Testis (tissue), 3 donors: ENCODE results near the gene MINK1. TPM values are rescaled to one million over a fixed set of nuclear protein-coding genes. Genes with fewer than 3 reads are reported as not detected.
"Not testable (repeated sequence)": the region's sequence is repeated elsewhere in the genome, so short reads cannot be mapped to it uniquely, and the experiment has no call there.

Source experiments
- DNase-seq: peaks from one replicate; pipeline ENCODE4 v3.0.0-alpha.2; 2019
- H3K27ac ChIP-seq, 2 donors: fragments of 200-600 bp; sonication (generic); one replicate each; pipeline ENCODE4 v1.5.1; 2019
- H3K27me3 ChIP-seq: fragments of 200-600 bp; sonication (generic); one replicate; pipeline ENCODE4 v1.5.1; 2019
- H3K36me3 ChIP-seq: fragments of 200-600 bp; sonication (generic); one replicate; pipeline ENCODE4 v1.5.1; 2017; ENCODE audit warnings: low read depth; ENCODE audit errors: missing control alignments
- H3K4me1 ChIP-seq: fragments of 200-600 bp; sonication (generic); one replicate; pipeline ENCODE4 v1.5.1; 2019
- H3K4me3 ChIP-seq, 2 donors: fragments of 200-600 bp; sonication (generic); one replicate each; pipeline ENCODE4 v1.5.1; 2017 to 2019
- H3K9me3 ChIP-seq: fragments of 200-600 bp; sonication (generic); one replicate; pipeline ENCODE4 v1.5.1; 2017
- POLR2A ChIP-seq: fragments of 450-650 bp; IDR thresholded peaks from one replicate; pipeline ENCODE4 v1.6.1; 2017; ENCODE audit warnings: antibody characterized with exemption, mild to moderate bottlenecking, moderate library complexity
- WGBS, 2 donors: methylation state at CpG; one replicate each; pipeline ENCODE4 v1.1.5; 2018; 5-methylcytosine and 5-hydroxymethylcytosine counted together
- intact Hi-C: fragments of 100-400 bp; cut with DNase I; formaldehyde crosslinking; loops from one replicate; pipeline ENCODE4 v1.15.1; 2023; ENCODE audit warnings: low total_unique reads
- polyA plus RNA-seq: library from polyadenylated mRNA; stranded (reverse); fragments of 350-450 nt; fragmentation: Illumina TruSeq; extraction: RNeasy Lipid Tissue Mini Kit (QIAGEN cat#74804); gene quantifications from one replicate; pipeline ENCODE4 v1.2.3, GENCODE V29; 2014; ENCODE audit warnings: low read depth, low replicate concordance; ENCODE audit not compliant: insufficient read depth
- total RNA-seq, 2 donors: library from RNA; depleted of rRNA; stranded (reverse); fragments of >200 nt; gene quantifications; one replicate each; pipeline ENCODE4 v1.2.3, GENCODE V29; 2016
- TF ChIP-seq, protein P1 (sequence below), 3 experiments: fragments of 450-650 bp in 2 of 3; fragments of 200-600 bp in 1 of 3; sonication (generic) in 1 of 3; IDR thresholded peaks; one replicate each; pipeline ENCODE4 v1.5.1; 2016 to 2019; ENCODE audit warnings: antibody characterized with exemption in 3 of 3, mild to moderate bottlenecking in 2 of 3, moderate library complexity in 1 of 3

Gene MINK1
- total and polyA plus RNA-seq, 3 donors from 2014 or later, result 77.4 to 142 (median 135) TPM

DNA sequence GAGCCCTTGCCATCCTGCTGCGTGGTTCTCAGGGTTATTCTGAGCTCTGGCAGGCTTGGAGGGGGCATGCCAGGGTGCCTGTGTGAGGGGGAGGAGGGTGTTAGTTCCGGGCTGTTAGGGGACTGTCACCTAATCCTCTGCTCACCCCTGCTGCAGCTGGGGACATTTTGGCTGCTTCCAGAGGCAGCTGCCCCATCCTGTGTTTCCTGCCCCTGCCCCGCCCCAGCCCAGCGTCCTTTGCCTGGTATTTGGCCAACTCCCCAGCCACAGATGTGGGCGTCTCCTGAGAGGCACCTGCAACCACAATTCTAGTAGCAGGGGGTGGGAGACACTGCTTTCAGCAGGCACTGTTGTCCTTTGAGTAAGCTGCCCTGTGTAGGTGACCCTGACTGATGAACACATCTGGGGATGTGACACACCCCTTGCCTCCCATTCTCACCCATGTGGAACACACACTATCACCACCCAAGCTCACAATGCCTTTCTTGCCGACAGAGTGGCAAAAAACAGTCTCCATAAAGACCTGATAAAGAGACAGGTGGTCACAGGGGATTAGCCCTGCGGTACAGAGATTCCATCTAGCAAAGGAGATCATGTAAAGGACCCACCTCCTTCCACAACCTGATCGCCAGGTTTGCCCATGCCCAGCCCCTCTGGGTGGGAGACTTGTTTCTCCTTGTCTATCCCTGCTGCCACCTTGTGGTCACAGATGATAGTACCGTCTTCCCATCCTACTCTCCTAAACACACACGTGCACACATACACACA is 70.1 kb downstream of the MINK1 start, which contains the start of gene CHRNE:
Gene CHRNE, minus strand, starts transcription at position 48 of the 768 bp plus-strand sequence. Its CDS starts 35 bp downstream, at position 13.
- Histone ChIP-seq H3K36me3 (no peaks in the 10 kb centered on the region), H3K27me3 (no peaks in the 10 kb centered on the region), H3K27ac (no peak within 1 kb of the TSS), H3K9me3 (no peaks in the 10 kb centered on the region), H3K4me3 (peak within 1 kb of the TSS; percentile 20 to 42), H3K4me1 (peaks cover 8% of the 10 kb centered on the region)
- DNase-seq, result peak; percentile 93
- 29 to 31% methylated on average over 10 of the region's 10 CpGs for WGBS, 2 donors
- intact Hi-C loops, result no loop called here
- TF ChIP-seq, protein P1, sequence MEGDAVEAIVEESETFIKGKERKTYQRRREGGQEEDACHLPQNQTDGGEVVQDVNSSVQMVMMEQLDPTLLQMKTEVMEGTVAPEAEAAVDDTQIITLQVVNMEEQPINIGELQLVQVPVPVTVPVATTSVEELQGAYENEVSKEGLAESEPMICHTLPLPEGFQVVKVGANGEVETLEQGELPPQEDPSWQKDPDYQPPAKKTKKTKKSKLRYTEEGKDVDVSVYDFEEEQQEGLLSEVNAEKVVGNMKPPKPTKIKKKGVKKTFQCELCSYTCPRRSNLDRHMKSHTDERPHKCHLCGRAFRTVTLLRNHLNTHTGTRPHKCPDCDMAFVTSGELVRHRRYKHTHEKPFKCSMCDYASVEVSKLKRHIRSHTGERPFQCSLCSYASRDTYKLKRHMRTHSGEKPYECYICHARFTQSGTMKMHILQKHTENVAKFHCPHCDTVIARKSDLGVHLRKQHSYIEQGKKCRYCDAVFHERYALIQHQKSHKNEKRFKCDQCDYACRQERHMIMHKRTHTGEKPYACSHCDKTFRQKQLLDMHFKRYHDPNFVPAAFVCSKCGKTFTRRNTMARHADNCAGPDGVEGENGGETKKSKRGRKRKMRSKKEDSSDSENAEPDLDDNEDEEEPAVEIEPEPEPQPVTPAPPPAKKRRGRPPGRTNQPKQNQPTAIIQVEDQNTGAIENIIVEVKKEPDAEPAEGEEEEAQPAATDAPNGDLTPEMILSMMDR (IDR thresholded peaks at IDR 0.05), result peak; percentile 57 to 82 (median 80)
- TF ChIP-seq POLR2A, result no peak

DNA sequence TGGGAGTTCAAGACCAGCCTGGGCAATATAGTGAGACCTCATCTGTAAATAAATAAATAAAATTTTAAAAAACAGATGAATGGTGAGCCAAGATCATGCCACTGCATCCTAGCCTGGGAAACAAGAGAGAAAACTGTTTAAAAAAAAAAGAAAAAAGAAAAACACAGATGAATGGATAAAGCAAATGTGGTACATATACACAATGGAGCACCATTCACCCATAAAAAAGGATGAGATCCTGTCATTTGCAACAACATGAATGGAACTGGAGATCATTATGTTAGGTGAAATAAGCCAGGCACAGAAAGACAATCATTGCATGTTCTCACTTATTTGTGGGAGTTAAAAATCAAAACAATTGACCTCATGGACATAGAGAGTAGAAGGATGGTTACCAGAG is 73.5 kb downstream of the MINK1 start:
- intact Hi-C loops, H3K27ac ChIP-seq, H3K27me3 ChIP-seq, DNase-seq, H3K9me3 ChIP-seq, H3K36me3 ChIP-seq, H3K4me3 ChIP-seq: not testable (repeated sequence)
- H3K4me1 ChIP-seq, result peaks cover 12% of the 10 kb centered on the region

DNA sequence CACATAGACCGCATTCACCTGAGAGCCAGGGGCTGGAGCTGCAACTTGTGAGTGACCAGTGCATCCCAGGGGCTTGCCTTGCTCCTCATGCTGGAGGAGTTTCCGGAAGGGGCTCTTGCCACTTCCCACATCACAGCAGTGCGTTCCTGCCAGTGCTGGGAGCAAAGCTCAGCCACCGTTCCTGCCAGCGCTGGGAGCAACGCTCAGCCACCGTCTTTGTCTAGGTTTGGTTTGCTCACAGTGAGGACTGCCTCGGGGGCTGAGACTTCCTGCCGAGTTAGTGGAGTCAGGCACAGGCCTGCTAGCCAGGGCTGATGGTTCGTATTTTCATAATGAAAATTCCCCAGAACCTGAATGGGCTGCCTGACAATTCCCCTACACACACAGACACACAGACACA is 75.2 kb downstream of the MINK1 start:
- TF ChIP-seq POLR2A, result no peak
- TF ChIP-seq, protein P1 (IDR thresholded peaks at IDR 0.05), result no peak
- no peak overlapping the region for H3K4me3 ChIP-seq
- no peaks in the 10 kb centered on the region for H3K27me3 ChIP-seq
- H3K9me3 ChIP-seq, result no peaks in the 10 kb centered on the region
- no peak for DNase-seq
- intact Hi-C loops, result no loop called here
- H3K36me3 ChIP-seq, result no peaks in the 10 kb centered on the region
- no peak overlapping the region for H3K27ac ChIP-seq
- peaks cover 7% of the 10 kb centered on the region for H3K4me1 ChIP-seq
- 57 to 90% methylated on average over 2 to 10 of the region's 10 CpGs for WGBS, 2 donors

DNA sequence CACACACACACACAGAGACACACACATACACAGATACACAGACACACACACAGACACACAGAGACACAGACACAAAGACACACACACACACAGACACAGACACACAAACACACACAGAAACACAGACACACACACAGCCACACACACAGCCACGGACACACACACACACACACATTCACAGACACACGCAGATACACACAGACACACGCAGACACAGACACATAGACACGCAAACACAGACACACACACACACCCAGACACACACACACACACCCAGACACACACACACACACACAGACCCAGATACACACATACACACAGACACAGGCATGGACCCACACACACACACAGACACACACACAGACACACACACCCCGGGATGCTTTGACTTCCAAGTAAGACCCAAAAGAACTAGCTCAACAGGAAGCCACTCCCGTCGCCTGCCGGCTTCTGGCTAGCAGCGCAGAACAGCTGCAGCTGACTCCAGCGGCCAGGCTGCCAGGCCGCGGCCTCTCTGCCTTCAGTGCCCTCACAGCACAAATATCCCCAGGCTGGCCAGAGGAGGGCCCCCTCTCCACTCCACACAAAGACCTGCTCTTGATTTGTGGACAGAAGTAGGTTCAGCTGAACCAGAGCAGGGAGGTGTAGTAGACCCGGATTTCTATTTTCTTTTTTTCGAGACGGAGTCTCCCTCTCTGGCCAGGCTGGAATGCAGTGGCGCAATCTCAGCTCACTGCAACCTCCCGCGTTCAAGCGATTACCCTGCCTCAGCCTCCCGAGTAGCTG is 75.8 kb downstream of the MINK1 start:
- TF ChIP-seq, protein P1 (IDR thresholded peaks at IDR 0.05), result peak; percentile 57 to 87 (median 82)
- no peak for TF ChIP-seq POLR2A
- Histone ChIP-seq H3K4me1 (peaks cover 7% of the 10 kb centered on the region), H3K4me3 (no peak overlapping the region), H3K27ac (peak overlapping the region in 1 of 2 donors; percentile 55), H3K9me3 (no peaks in the 10 kb centered on the region), H3K27me3 (no peaks in the 10 kb centered on the region), H3K36me3 (no peaks in the 10 kb centered on the region)
- WGBS, 2 donors, result 17 to 46% methylated on average over 16 to 20 of the region's 20 CpGs
- DNase-seq, result peak; percentile 91
- intact Hi-C loops, result no loop called here

DNA sequence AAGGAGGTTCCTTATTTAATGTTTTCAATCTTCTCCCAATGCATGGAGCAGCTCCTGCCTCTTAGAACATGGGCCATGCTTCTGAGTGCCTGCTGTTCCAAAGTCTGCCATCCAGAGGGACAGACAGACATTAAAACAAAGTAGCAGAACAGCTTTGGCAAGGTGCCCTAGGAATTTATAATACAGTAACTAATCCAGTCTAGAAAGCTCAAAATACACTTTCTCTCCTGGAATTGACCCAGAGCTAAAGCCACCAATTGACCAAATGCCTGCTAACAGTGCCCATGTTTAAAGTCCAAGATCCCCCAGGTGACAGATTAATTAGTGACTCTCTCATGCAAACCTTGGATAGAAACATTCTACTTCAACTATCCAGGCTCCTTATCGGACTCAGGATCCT is 80.9 kb downstream of the MINK1 start:
- H3K4me3 ChIP-seq, result no peak overlapping the region
- peak; percentile 79 for DNase-seq
- H3K27ac ChIP-seq, result no peak overlapping the region
- intact Hi-C loops, result no loop called here
- no peak for TF ChIP-seq POLR2A
- H3K36me3 ChIP-seq, result no peaks in the 10 kb centered on the region
- H3K9me3 ChIP-seq, result no peaks in the 10 kb centered on the region
- 82 to 86% methylated on average over 1 of the region's 1 CpG for WGBS, 2 donors
- no peaks in the 10 kb centered on the region for H3K27me3 ChIP-seq
- peaks cover 8% of the 10 kb centered on the region for H3K4me1 ChIP-seq

DNA sequence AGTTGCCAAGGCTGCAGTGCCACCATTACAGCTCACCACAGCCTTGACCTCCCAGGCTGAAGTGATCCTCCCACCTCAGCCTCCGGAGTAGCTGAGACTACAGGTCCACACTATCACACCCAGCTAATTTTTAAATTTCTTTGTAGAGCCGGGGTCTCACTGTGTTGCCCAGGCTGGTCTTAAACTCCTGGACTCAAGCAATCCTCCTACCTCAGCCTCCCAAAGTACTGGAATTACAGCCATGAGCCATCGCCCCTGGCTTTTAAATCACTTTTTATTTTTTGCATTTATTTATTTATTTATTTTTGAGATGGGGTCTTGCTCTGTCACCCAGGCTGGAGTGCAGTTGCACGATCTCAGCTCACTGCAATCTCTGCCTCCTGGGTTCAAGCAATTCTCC is 81.4 kb downstream of the MINK1 start:
- DNase-seq, H3K9me3 ChIP-seq, H3K27me3 ChIP-seq, H3K36me3 ChIP-seq, H3K27ac ChIP-seq, H3K4me1 ChIP-seq, H3K4me3 ChIP-seq, intact Hi-C loops: not testable (repeated sequence)
- 75 to 82% methylated on average over 4 of the region's 4 CpGs for WGBS, 2 donors
